ENCODE measurements around the gene RGL2. TPM values are rescaled to one million over a fixed set of nuclear protein-coding genes. Genes with fewer than 3 reads are reported as not detected.
A peak's percentile ranks its signal among the peaks of the same experiment; 100 is the strongest.

Gene RGL2
- total and polyA plus RNA-seq, 7 experiments from 2014 or later = 4.1 to 76.8 (median 54.8) TPM

- intact Hi-C loops (cut with micrococcal nuclease) = loop anchor here (1.0 to 5.0 kb wide), 17 partner anchors 21 to 405 kb away; partner anchors contain the start of genes PSMB8 (in 2 of the 2), RXRB (in 2 of the 2), SLC39A7 (in 2 of the 2) and VPS52 (in 2 of the 2)
- H3K4me1 ChIP-seq (ENCODE audit: control insufficient read depth in 2 of 2, insufficient read depth in 2 of 2, low read length in 2 of 2) = peaks cover 11 to 15% of the 10 kb centered on the region in 2 donors
- peak overlapping the region; percentile 82 to 98 (median 94) for H3K27ac Mint-ChIP-seq
- H3K9me3 Mint-ChIP-seq = no peaks in the 10 kb centered on the region
- no peaks in the 10 kb centered on the region for H3K27me3 ChIP-seq (ENCODE audit: control insufficient read depth in 2 of 2, insufficient read depth in 2 of 2, low read length in 2 of 2)
- peaks cover 0 to 5% (median 0%) of the 10 kb centered on the region in 3 experiments for H3K36me3 ChIP-seq (ENCODE audit: control insufficient read depth in 2 of 3, insufficient read depth in 3 of 3, low read length in 3 of 3)
- H3K27me3 Mint-ChIP-seq = peaks cover 0 to 4% (median 0%) of the 10 kb centered on the region in 5 donors
- ChIA-PET POLR2A (interaction anchor here (0.7 to 6.5 kb wide), 21 partner anchors 9 to 329 kb away, joined by 3 to 101 read pairs (median 11); partner anchors contain the start of genes B3GALT4, HSD17B8, RING1 and RPS18), CTCF (interaction anchor here (0.9 to 5.3 kb wide), 8 partner anchors 13 to 181 kb away, joined by 3 to 73 read pairs (median 10); partner anchors contain the start of genes RGL2, RING1, RPS18 and VPS52)
- H3K4me3 Mint-ChIP-seq = peak overlapping the region; percentile 81 to 94 (median 90)
- DNase-seq (no peak), ATAC-seq (no peak)
- H3K27ac ChIP-seq (ENCODE audit: low read depth, low read length) = peak overlapping the region; percentile 96
- no peaks in the 10 kb centered on the region for H3K9me3 ChIP-seq (ENCODE audit: control insufficient read depth in 2 of 3, low read length in 3 of 3)
- H3K4me3 ChIP-seq (ENCODE audit: low read length) = peak overlapping the region; percentile 81
- peaks cover 26 to 43% (median 35%) of the 10 kb centered on the region in 7 donors for H3K4me1 Mint-ChIP-seq
- peaks cover 4 to 16% (median 10%) of the 10 kb centered on the region in 5 donors for H3K36me3 Mint-ChIP-seq
Observed at GRCh38 chr6:33249732-33250630, 48.8 kb downstream of the RGL2 start.

- Histone ChIP-seq H3K36me3 (ENCODE audit: control insufficient read depth in 2 of 3, insufficient read depth in 3 of 3, low read length in 3 of 3) (peaks cover 0 to 5% (median 0%) of the 10 kb centered on the region in 3 experiments), H3K4me1 (ENCODE audit: control insufficient read depth in 2 of 2, insufficient read depth in 2 of 2, low read length in 2 of 2) (peaks cover 11 to 15% of the 10 kb centered on the region in 2 donors), H3K27ac (ENCODE audit: low read depth, low read length) (peak overlapping the region; percentile 96), H3K4me3 (ENCODE audit: low read length) (peak overlapping the region; percentile 81), H3K9me3 (ENCODE audit: control insufficient read depth in 2 of 3, low read length in 3 of 3) (no peaks in the 10 kb centered on the region), H3K27me3 (ENCODE audit: control insufficient read depth in 2 of 2, insufficient read depth in 2 of 2, low read length in 2 of 2) (no peaks in the 10 kb centered on the region)
- ChIA-PET CTCF (interaction anchor here (0.7 to 5.3 kb wide), 23 partner anchors 14 to 903 kb away, joined by 3 to 73 read pairs (median 5); partner anchors contain the start of genes B3GALT4, RGL2, RING1 and RPS18), POLR2A (interaction anchor here (0.6 to 6.5 kb wide), 34 partner anchors 11 to 395 kb away, joined by 3 to 101 read pairs (median 5); partner anchors contain the start of genes B3GALT4, HSD17B8, PFDN6 and PSMB9)
- Mint-ChIP-seq H3K27me3 (peaks cover 0 to 4% (median 0%) of the 10 kb centered on the region in 5 donors), H3K4me3 (peak overlapping the region; percentile 81 to 94 (median 90)), H3K36me3 (peaks cover 4 to 16% (median 10%) of the 10 kb centered on the region in 5 donors), H3K27ac (peak overlapping the region; percentile 82 to 98 (median 94)), H3K9me3 (no peaks in the 10 kb centered on the region), H3K4me1 (peaks cover 26 to 43% (median 35%) of the 10 kb centered on the region in 7 donors)
- intact Hi-C loops (cut with micrococcal nuclease) = loop anchor here (1.0 to 5.0 kb wide), 20 partner anchors 22 to 404 kb away; partner anchors contain the start of genes PSMB8 (in 2 of the 2), RING1 (in 2 of the 2), RXRB (in 2 of the 2) and SLC39A7 (in 2 of the 2)
- peak; percentile 91 for ATAC-seq
- DNase-seq = peak; percentile 79 to 97 (median 94)
Observed at GRCh38 chr6:33248932-33249731, 49.6 kb downstream of the RGL2 start.

GRCh38 chr6:33248643-33248931, 50.2 kb downstream of the RGL2 start:
- H3K27ac Mint-ChIP-seq = peak overlapping the region; percentile 82 to 98 (median 94)
- Histone ChIP-seq H3K9me3 (ENCODE audit: control insufficient read depth in 2 of 3, low read length in 3 of 3) (no peaks in the 10 kb centered on the region), H3K4me3 (ENCODE audit: low read length) (peak overlapping the region; percentile 81), H3K36me3 (ENCODE audit: control insufficient read depth in 2 of 3, insufficient read depth in 3 of 3, low read length in 3 of 3) (peaks cover 0 to 5% (median 0%) of the 10 kb centered on the region in 3 experiments), H3K4me1 (ENCODE audit: control insufficient read depth in 2 of 2, insufficient read depth in 2 of 2, low read length in 2 of 2) (peaks cover 11 to 15% of the 10 kb centered on the region in 2 donors), H3K27me3 (ENCODE audit: control insufficient read depth in 2 of 2, insufficient read depth in 2 of 2, low read length in 2 of 2) (no peaks in the 10 kb centered on the region), H3K27ac (ENCODE audit: low read depth, low read length) (peak overlapping the region; percentile 96)
- DNase-seq = peak in 1 of 9 donors; percentile 47
- peaks cover 0 to 5% (median 0%) of the 10 kb centered on the region in 5 donors for H3K27me3 Mint-ChIP-seq
- H3K36me3 Mint-ChIP-seq = peaks cover 4 to 16% (median 10%) of the 10 kb centered on the region in 5 donors
- H3K4me3 Mint-ChIP-seq = peak overlapping the region; percentile 81 to 94 (median 90)
- POLR2A ChIA-PET = interaction anchor here (0.5 to 6.5 kb wide), 32 partner anchors 10 to 395 kb away, joined by 3 to 101 read pairs (median 5); partner anchors contain the start of genes B3GALT4, HSD17B8, PFDN6 and PSMB9
- H3K4me1 Mint-ChIP-seq = peaks cover 26 to 43% (median 35%) of the 10 kb centered on the region in 7 donors
- peak; percentile 18 for ATAC-seq
- intact Hi-C loops (cut with micrococcal nuclease) = loop anchor here (1.0 to 5.0 kb wide), 8 partner anchors 40 to 404 kb away; partner anchors contain the start of genes PSMB8 (in 2 of the 2), HLA-DPA1 (in 1 of the 2) and RING1 (in 1 of the 2)
- CTCF ChIA-PET = interaction anchor here (0.7 to 5.3 kb wide), 22 partner anchors 13 to 903 kb away, joined by 3 to 73 read pairs (median 6); partner anchors contain the start of genes B3GALT4, RGL2, RING1 and RPS18
- H3K9me3 Mint-ChIP-seq = no peaks in the 10 kb centered on the region

GRCh38 chr6:33247977-33248642, 50.6 kb downstream of the RGL2 start:
- H3K36me3 ChIP-seq (ENCODE audit: control insufficient read depth in 2 of 3, insufficient read depth in 3 of 3, low read length in 3 of 3) = peaks cover 0 to 5% (median 0%) of the 10 kb centered on the region in 3 experiments
- peaks cover 26 to 43% (median 35%) of the 10 kb centered on the region in 7 donors for H3K4me1 Mint-ChIP-seq
- H3K4me3 ChIP-seq (ENCODE audit: low read length) = peak overlapping the region; percentile 81
- intact Hi-C loops (cut with micrococcal nuclease) = loop anchor here (1.0 to 5.0 kb wide), 8 partner anchors 40 to 403 kb away; partner anchors contain the start of genes PSMB8 (in 2 of the 2), HLA-DPA1 (in 1 of the 2) and RING1 (in 1 of the 2)
- peak overlapping the region; percentile 81 to 94 (median 90) for H3K4me3 Mint-ChIP-seq
- H3K9me3 ChIP-seq (ENCODE audit: control insufficient read depth in 2 of 3, low read length in 3 of 3) = no peaks in the 10 kb centered on the region
- H3K27ac Mint-ChIP-seq = peak overlapping the region; percentile 82 to 98 (median 94)
- peak overlapping the region; percentile 96 for H3K27ac ChIP-seq (ENCODE audit: low read depth, low read length)
- DNase-seq = peak; percentile 79 to 92 (median 88)
- H3K4me1 ChIP-seq (ENCODE audit: control insufficient read depth in 2 of 2, insufficient read depth in 2 of 2, low read length in 2 of 2) = peaks cover 11 to 15% of the 10 kb centered on the region in 2 donors
- peak; percentile 60 for ATAC-seq
- no peaks in the 10 kb centered on the region for H3K9me3 Mint-ChIP-seq
- no peaks in the 10 kb centered on the region for H3K27me3 ChIP-seq (ENCODE audit: control insufficient read depth in 2 of 2, insufficient read depth in 2 of 2, low read length in 2 of 2)
- peaks cover 4 to 16% (median 10%) of the 10 kb centered on the region in 5 donors for H3K36me3 Mint-ChIP-seq
- H3K27me3 Mint-ChIP-seq = peaks cover 0 to 9% (median 0%) of the 10 kb centered on the region in 5 donors
- ChIA-PET CTCF (interaction anchor here (0.6 to 5.3 kb wide), 22 partner anchors 13 to 1445 kb away, joined by 3 to 73 read pairs (median 6); partner anchors contain the start of genes B3GALT4, RGL2, RING1 and RPS18), POLR2A (interaction anchor here (0.5 to 6.5 kb wide), 31 partner anchors 10 to 394 kb away, joined by 3 to 101 read pairs (median 5); partner anchors contain the start of genes B3GALT4, HSD17B8, PFDN6 and PSMB9)

- Mint-ChIP-seq H3K4me3 (no peak overlapping the region), H3K36me3 (no peaks in the 10 kb centered on the region), H3K9me3 (no peaks in the 10 kb centered on the region), H3K27ac (peak overlapping the region in 1 of 9 donors; percentile 73), H3K27me3 (peaks cover 0 to 29% (median 5%) of the 10 kb centered on the region in 5 donors), H3K4me1 (peaks cover 7 to 14% (median 11%) of the 10 kb centered on the region in 7 donors)
- peaks cover 0 to 4% of the 10 kb centered on the region in 2 donors for H3K4me1 ChIP-seq (ENCODE audit: control insufficient read depth in 2 of 2, insufficient read depth in 2 of 2, low read length in 2 of 2)
- H3K27me3 ChIP-seq (ENCODE audit: control insufficient read depth in 2 of 2, insufficient read depth in 2 of 2, low read length in 2 of 2) = no peaks in the 10 kb centered on the region
- ChIA-PET CTCF (no interaction called here), POLR2A (interaction anchor here (0.9 kb wide), 2 partner anchors 9 to 84 kb away, joined by 3 read pairs; no protein-coding TSS in a partner anchor)
- no peaks in the 10 kb centered on the region for H3K9me3 ChIP-seq (ENCODE audit: control insufficient read depth in 2 of 3, low read length in 3 of 3)
- no peak overlapping the region for H3K4me3 ChIP-seq (ENCODE audit: low read length)
- H3K36me3 ChIP-seq (ENCODE audit: control insufficient read depth in 2 of 3, insufficient read depth in 3 of 3, low read length in 3 of 3) = no peaks in the 10 kb centered on the region
- no peak overlapping the region for H3K27ac ChIP-seq (ENCODE audit: low read depth, low read length)
- no peak for DNase-seq
- ATAC-seq = no peak
- intact Hi-C loops (cut with micrococcal nuclease) = no loop called here
Observed at GRCh38 chr6:33243476-33243875, 55.3 kb downstream of the RGL2 start.
